Activated T-cell treated with anti-CD3 and anti-CD28 coated beads, Interleukin-2, amount 50 U/mL, for 24 hours (primary cell): ENCODE results near the gene BHLHA9.
"Not testable (repeated sequence)": the region's sequence is repeated elsewhere in the genome, so short reads cannot be mapped to it uniquely, and the experiment has no call there.

Experiments used
- DNase-seq: peaks from one replicate; pipeline ENCODE4 v3.0.0-alpha.2; 2020
- H3K27ac Mint-ChIP-seq: 2 replicates; pipeline ENCODE4 v1.8.0; 2020; ENCODE audit warnings: mild to moderate bottlenecking, mixed read lengths
- H3K27me3 Mint-ChIP-seq: 2 replicates; pipeline ENCODE4 v1.8.0; 2020; ENCODE audit warnings: mixed read lengths
- H3K36me3 Mint-ChIP-seq: 2 replicates; pipeline ENCODE4 v1.8.0; 2020; ENCODE audit warnings: low read depth, mixed read lengths
- H3K4me1 Mint-ChIP-seq: 2 replicates; pipeline ENCODE4 v1.8.0; 2020; ENCODE audit warnings: low read depth, mixed read lengths
- H3K4me3 Mint-ChIP-seq: 2 replicates; pipeline ENCODE4 v1.8.0; 2020; ENCODE audit warnings: mild to moderate bottlenecking, moderate library complexity, mixed read lengths
- H3K9me3 Mint-ChIP-seq: 2 replicates; pipeline ENCODE4 v1.8.0; 2020; ENCODE audit warnings: mixed read lengths

The BHLHA9 gene

GRCh38 chr17:1234455-1234854, 35.8 kb upstream of the BHLHA9 start:
- peaks cover 11% of the 10 kb centered on the region for H3K4me1 Mint-ChIP-seq
- H3K4me3 Mint-ChIP-seq, result no peak overlapping the region
- no peaks in the 10 kb centered on the region for H3K9me3 Mint-ChIP-seq
- DNase-seq, result no peak
- peaks cover 44% of the 10 kb centered on the region for H3K27me3 Mint-ChIP-seq
- no peak overlapping the region for H3K27ac Mint-ChIP-seq
- H3K36me3 Mint-ChIP-seq, result no peaks in the 10 kb centered on the region

- no peaks in the 10 kb centered on the region for H3K36me3 Mint-ChIP-seq
- no peak for DNase-seq
- no peak overlapping the region for H3K27ac Mint-ChIP-seq
- H3K4me1 Mint-ChIP-seq, result peaks cover 18% of the 10 kb centered on the region
- no peak overlapping the region for H3K4me3 Mint-ChIP-seq
- H3K27me3 Mint-ChIP-seq, result peaks cover 40% of the 10 kb centered on the region
- no peaks in the 10 kb centered on the region for H3K9me3 Mint-ChIP-seq
These were observed 32.8 kb upstream of the BHLHA9 start for GRCh38 chr17:1237471-1237870.

DNA sequence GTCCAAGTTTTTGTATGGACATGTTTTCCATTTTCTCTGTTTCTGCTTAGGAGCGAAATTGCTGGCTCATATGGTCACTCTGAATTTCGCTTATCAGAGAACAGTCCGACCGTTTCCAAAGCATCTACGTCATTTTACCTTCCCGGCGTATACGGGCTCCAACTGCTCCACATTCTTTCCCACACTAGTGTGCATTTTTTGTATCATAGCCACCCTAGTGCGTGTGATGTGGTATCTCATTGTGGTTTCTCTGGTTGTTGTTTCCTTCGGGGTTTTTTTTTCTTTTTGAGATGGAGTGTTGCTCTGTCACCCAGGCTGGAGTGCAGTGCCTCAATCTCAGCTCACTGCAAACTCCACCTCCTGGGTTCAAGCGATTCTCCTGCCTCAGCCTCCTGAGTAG, 31.0 kb upstream of the BHLHA9 start:
- Mint-ChIP-seq H3K27me3 (peaks cover 32% of the 10 kb centered on the region), H3K9me3 (no peaks in the 10 kb centered on the region), H3K4me3 (no peak overlapping the region), H3K4me1 (peaks cover 18% of the 10 kb centered on the region), H3K36me3 (no peaks in the 10 kb centered on the region), H3K27ac (no peak overlapping the region)
- no peak for DNase-seq

DNA sequence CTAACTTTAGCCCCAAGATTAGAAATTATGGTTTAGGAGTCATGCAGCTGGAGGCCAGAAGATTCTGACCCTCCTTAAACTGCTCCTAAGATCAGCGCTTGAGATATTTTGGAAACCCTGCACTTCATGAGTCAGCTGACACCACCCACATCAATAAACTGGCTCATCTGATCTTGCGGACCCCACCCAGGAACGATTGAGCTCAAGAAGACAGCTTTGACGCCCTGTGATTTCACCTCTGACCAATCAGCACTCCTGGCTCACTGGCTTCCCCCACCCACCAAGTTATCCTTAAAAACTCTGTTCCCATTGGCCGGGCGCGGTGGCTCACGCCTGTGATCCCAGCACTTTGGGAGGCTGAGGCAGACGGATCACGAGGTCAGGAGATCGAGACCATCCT, 29.8 kb upstream of the BHLHA9 start:
- peaks cover 18% of the 10 kb centered on the region for H3K4me1 Mint-ChIP-seq
- DNase-seq, H3K36me3 Mint-ChIP-seq, H3K9me3 Mint-ChIP-seq, H3K4me3 Mint-ChIP-seq, H3K27ac Mint-ChIP-seq: not testable (repeated sequence)
- H3K27me3 Mint-ChIP-seq, result peaks cover 28% of the 10 kb centered on the region

GRCh38 chr17:1241929-1242328, 28.3 kb upstream of the BHLHA9 start:
- no peaks in the 10 kb centered on the region for H3K9me3 Mint-ChIP-seq
- H3K4me3 Mint-ChIP-seq, result no peak overlapping the region
- H3K27ac Mint-ChIP-seq, result no peak overlapping the region
- peaks cover 18% of the 10 kb centered on the region for H3K4me1 Mint-ChIP-seq
- H3K27me3 Mint-ChIP-seq, result peaks cover 28% of the 10 kb centered on the region
- no peaks in the 10 kb centered on the region for H3K36me3 Mint-ChIP-seq
- DNase-seq, result no peak

DNA sequence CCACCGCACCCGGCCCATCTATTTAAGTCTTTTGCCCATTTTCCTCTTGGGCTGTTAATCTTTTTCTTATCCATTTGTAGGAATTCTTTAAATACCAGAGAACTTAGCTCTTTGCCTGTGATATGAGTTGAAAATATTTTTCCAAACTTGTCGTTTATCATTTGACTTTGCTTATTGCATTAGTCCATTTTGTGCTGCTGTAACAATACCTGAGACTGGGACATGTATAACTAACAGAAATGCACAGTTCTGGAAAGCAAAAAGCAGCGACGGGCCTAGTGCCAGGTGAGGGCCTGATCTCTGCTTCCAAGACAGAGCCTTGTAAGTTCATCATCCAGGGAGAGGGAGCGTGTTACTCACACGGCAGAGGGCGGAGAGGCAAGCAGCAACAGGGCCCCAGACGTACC, 25.6 kb upstream of the BHLHA9 start:
- Mint-ChIP-seq H3K27ac (no peak overlapping the region), H3K27me3 (peaks cover 23% of the 10 kb centered on the region), H3K4me1 (peaks cover 12% of the 10 kb centered on the region), H3K4me3 (no peak overlapping the region), H3K9me3 (peaks cover 2% of the 10 kb centered on the region), H3K36me3 (no peaks in the 10 kb centered on the region)
- no peak for DNase-seq

DNA sequence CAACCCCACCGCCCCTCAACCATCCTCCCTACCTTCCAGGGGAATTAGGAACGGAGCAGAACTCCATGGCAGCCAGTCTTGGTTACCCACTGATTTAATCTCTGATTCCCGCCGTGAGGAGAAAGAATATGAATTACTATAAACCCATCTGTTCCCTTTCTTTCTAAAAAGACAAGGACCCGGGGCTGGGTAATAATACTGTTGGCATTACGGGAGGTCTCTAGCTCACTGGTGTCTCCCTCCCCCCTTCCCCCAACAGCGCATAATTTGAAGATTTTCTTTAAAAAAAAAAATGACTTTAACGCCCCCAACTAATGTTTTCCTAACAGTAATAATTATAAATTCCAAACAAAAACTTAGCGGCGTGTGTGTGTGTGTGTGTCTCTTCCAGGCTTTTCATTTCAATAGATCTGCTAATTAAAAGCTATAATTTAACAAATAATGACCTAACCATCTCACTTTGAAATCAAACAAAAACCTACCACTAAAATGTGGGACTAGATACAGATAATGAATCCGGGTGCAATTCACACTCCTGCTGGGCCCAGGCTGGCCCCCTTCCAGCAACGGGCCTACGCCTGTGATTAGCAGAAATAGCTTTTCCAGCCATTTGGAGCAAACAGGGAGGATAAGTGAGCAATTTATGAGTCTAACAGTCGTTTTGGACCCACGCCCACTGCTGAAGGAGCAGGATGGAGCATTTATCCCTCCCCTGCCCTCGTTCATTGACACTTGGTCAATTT, 18.2 kb upstream of the BHLHA9 start:
- H3K27me3 Mint-ChIP-seq, result peaks cover 16% of the 10 kb centered on the region
- H3K36me3 Mint-ChIP-seq, result no peaks in the 10 kb centered on the region
- no peak overlapping the region for H3K4me3 Mint-ChIP-seq
- no peak overlapping the region for H3K27ac Mint-ChIP-seq
- no peak for DNase-seq
- H3K9me3 Mint-ChIP-seq, result peaks cover 2% of the 10 kb centered on the region
- H3K4me1 Mint-ChIP-seq, result peaks cover 6% of the 10 kb centered on the region

DNA sequence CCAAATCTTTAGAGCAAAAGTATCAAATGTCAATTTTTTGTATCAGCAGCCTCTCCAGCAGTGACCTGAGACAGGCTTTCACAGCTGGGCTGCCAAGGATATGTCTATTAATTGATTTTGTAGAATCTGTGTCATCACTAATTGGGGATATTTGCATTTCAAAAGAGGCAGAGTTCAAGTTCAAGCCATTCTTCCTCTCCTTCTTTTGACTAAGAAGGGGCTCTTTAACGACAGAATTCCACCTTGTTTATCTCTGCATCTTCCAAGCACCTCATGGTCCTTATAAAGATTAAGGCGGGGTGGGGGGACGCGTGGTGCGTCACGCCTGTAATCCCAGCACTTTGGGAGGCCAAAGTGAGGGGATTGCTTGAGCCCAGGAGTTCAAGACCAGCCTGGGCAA, 15.2 kb upstream of the BHLHA9 start:
- DNase-seq, result no peak
- Mint-ChIP-seq H3K9me3 (no peaks in the 10 kb centered on the region), H3K4me3 (no peak overlapping the region), H3K36me3 (no peaks in the 10 kb centered on the region), H3K27ac (no peak overlapping the region), H3K4me1 (peaks cover 17% of the 10 kb centered on the region), H3K27me3 (peaks cover 32% of the 10 kb centered on the region)

DNA sequence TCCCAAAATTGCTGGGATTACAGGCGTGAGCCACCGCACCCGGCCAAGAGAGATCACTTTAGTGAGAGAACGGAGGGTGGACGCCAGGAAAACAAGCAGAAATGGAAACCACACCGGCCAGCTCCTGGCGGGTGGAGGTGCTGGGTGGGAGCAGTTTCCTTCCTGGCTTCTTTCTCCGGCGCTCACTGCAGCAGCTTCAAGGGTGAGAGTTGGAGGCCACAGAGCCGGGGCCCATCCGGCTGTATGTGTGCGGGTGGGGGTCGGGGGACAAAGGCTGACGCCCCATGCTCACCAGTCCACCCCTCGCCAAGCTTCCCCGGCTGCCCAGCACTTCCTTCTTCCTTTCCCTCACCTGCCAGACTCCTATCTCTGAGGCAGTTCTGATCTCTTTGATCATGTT, 13.5 kb upstream of the BHLHA9 start:
- no peak for DNase-seq
- Mint-ChIP-seq H3K36me3 (no peaks in the 10 kb centered on the region), H3K9me3 (no peaks in the 10 kb centered on the region), H3K4me1 (peaks cover 19% of the 10 kb centered on the region), H3K27me3 (peaks cover 40% of the 10 kb centered on the region), H3K4me3 (no peak overlapping the region), H3K27ac (no peak overlapping the region)

GRCh38 chr17:1260086-1260769, 10.0 kb upstream of the BHLHA9 start:
- no peaks in the 10 kb centered on the region for H3K36me3 Mint-ChIP-seq
- no peaks in the 10 kb centered on the region for H3K9me3 Mint-ChIP-seq
- peak overlapping the region; percentile 20 for H3K4me3 Mint-ChIP-seq
- DNase-seq, result no peak
- peaks cover 16% of the 10 kb centered on the region for H3K4me1 Mint-ChIP-seq
- peaks cover 32% of the 10 kb centered on the region for H3K27me3 Mint-ChIP-seq
- H3K27ac Mint-ChIP-seq, result no peak overlapping the region

GRCh38 chr17:1260770-1261161, 9.5 kb upstream of the BHLHA9 start:
- Mint-ChIP-seq H3K4me3 (peak overlapping the region; percentile 20), H3K27ac (no peak overlapping the region), H3K27me3 (peaks cover 27% of the 10 kb centered on the region)

DNA sequence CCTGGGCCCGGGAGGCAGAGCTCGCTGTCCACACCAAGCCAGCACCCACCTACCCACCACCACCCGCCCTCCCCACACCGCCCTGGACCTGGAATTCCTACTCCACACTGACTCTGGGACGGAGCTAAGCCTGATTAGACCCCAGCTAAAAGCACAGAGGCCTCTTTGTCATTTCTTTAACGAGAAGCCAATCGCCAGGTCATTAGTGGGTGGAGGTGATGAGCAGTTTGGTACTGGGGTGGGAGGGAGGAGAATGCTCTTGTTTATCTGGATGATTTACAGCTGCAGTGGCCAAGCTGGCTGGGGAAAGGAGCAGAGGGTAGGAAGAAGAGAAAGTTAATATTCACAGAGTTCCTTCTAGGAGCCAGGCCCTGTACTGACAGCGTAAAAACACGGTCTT, 6.0 kb upstream of the BHLHA9 start:
- no peaks in the 10 kb centered on the region for H3K36me3 Mint-ChIP-seq
- no peak overlapping the region for H3K4me3 Mint-ChIP-seq
- H3K27ac Mint-ChIP-seq, result no peak overlapping the region
- no peaks in the 10 kb centered on the region for H3K9me3 Mint-ChIP-seq
- H3K27me3 Mint-ChIP-seq, result peaks cover 17% of the 10 kb centered on the region
- DNase-seq, result no peak
- peaks cover 17% of the 10 kb centered on the region for H3K4me1 Mint-ChIP-seq

More at GRCh38 chr17:1260770-1261161, 9.5 kb upstream of the BHLHA9 start:
- H3K36me3 Mint-ChIP-seq, result no peaks in the 10 kb centered on the region
- DNase-seq, result no peak
- H3K4me1 Mint-ChIP-seq, result peaks cover 16% of the 10 kb centered on the region
- H3K9me3 Mint-ChIP-seq, result no peaks in the 10 kb centered on the region

GRCh38 chr17:1267471-1267943, 2.7 kb upstream of the BHLHA9 start:
- H3K9me3 Mint-ChIP-seq, result no peaks in the 10 kb centered on the region
- H3K36me3 Mint-ChIP-seq, result no peaks in the 10 kb centered on the region
- no peak for DNase-seq
- peaks cover 29% of the 10 kb centered on the region for H3K27me3 Mint-ChIP-seq
- H3K4me1 Mint-ChIP-seq, result peaks cover 14% of the 10 kb centered on the region
- H3K27ac Mint-ChIP-seq, result peak overlapping the region; percentile 61
- peak overlapping the region; percentile 81 for H3K4me3 Mint-ChIP-seq

GRCh38 chr17:1271030-1271423, 783 bp downstream of the BHLHA9 start:
- peaks cover 14% of the 10 kb centered on the region for H3K4me1 Mint-ChIP-seq

DNA sequence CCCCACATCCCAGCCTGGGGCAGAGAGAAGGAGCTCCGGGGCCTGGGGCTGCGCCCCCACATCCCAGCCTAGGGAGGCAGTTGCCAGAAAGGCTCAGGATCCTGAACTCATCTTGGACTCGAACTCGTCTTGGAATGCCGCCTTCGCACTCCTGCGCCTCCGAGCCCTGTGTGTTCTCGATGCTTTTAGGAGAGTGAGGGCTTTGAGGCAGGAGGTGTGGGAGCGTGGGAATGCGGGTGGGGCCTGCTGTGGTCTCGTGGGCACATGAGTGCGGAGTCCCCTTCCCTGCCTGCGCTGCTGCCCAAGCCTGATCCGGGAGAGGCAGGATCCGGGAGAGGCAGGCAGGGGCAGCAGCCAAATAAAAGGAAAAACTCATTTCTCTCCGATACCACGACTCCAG, 1.2 kb downstream of the BHLHA9 start:
- H3K27ac Mint-ChIP-seq, result no peak overlapping the region
- H3K4me3 Mint-ChIP-seq, result no peak overlapping the region
- H3K9me3 Mint-ChIP-seq, result no peaks in the 10 kb centered on the region
- no peaks in the 10 kb centered on the region for H3K36me3 Mint-ChIP-seq
- H3K27me3 Mint-ChIP-seq, result peaks cover 42% of the 10 kb centered on the region
- DNase-seq, result no peak
- peaks cover 18% of the 10 kb centered on the region for H3K4me1 Mint-ChIP-seq

More at GRCh38 chr17:1271030-1271423, 783 bp downstream of the BHLHA9 start:
- no peak overlapping the region for H3K27ac Mint-ChIP-seq
- no peak for DNase-seq
- H3K36me3 Mint-ChIP-seq, result no peaks in the 10 kb centered on the region
- no peak overlapping the region for H3K4me3 Mint-ChIP-seq
- H3K9me3 Mint-ChIP-seq, result no peaks in the 10 kb centered on the region
- H3K27me3 Mint-ChIP-seq, result peaks cover 42% of the 10 kb centered on the region
